GF-D8 (cell line): ENCODE results near the gene SIPA1L3.
"Not testable (repeated sequence)": the region's sequence is repeated elsewhere in the genome, so short reads cannot be mapped to it uniquely, and the experiment has no call there.

Experiments used
- DNase-seq: peaks from one replicate; lab custom pipeline; 2025; lab: John Stamatoyannopoulos, UW

SIPA1L3 gene

DNA sequence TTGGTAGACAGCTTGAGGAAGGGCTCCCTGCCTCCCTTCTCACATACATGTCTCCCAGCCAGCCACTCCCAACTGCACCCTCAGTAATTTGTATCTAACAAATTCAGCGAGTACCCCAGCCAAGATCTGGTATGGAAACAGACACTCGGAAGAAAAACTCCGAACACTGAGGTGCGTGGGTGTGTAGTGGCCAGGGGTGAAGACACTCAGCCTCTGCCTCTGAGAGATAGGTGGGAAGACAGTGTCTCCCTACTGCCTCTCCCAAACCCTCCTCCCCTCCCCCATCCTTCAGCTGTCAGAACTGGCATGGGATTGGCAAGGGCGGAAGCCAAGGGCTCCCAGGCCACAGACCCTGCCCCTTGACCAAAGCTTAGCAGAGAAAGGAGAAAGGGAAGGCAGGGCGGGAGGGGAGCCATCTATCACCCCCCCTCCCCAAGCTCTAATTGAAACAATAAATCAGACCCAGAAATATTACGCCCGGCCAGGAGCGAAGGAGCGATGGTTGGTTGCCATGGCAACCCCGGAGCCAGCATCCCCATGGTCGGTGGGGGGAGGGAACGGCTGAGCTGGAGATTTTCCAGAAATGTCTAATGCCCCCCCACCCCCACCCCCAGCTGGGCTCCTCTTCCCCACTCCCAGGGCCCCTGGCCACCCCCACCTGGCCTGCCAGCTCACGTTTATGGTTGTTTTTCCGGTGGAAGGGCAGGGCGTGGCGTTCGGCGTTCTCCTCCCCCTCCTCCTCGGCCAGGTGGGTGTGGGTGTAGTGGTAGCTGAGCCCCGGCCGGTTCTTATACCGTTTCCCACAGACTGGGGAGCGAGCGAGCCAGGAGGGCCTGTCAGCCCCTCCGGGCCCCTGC lies 310.0 kb downstream of the SIPA1L3 start:
- no peak for DNase-seq

DNA sequence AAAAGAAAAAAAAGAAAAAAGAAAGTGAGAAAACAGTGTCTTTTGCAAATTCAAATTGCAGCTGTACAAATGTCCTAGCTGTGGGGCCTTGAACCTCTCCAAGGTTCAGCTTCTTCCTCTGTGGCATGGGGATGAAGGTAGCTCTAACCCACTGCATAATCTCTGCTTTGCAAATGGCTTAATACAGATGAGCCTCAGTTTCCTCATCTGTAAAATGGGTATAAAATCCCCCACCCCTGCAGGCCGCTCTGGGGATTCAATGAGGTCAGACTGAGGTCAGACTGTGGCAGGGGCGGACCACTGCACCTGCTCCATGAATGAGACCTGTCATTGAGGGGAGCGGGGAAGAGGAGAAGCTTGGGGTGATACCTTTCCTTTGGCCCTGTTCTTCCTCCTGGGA lies 311.2 kb downstream of the SIPA1L3 start:
- no peak for DNase-seq

DNA sequence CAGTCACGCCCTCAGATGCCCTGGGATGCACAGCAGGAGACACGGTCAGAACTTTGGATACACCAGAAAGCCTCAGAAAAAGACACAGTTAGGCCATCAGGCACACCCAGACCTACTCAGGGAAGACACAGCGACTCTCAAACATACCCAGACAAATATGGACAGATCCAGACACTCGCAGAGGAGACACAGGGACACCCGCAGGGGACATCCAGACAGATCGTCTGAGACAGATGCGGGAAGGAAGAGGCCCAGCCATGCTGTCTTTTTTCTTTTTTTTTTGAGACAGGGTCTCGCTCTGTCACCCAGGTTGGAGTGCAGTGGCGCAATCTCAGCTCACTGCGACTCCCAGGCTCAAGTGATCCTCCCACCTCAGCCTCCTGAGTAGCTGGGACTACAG lies 312.2 kb downstream of the SIPA1L3 start:
- DNase-seq, result no peak

DNA sequence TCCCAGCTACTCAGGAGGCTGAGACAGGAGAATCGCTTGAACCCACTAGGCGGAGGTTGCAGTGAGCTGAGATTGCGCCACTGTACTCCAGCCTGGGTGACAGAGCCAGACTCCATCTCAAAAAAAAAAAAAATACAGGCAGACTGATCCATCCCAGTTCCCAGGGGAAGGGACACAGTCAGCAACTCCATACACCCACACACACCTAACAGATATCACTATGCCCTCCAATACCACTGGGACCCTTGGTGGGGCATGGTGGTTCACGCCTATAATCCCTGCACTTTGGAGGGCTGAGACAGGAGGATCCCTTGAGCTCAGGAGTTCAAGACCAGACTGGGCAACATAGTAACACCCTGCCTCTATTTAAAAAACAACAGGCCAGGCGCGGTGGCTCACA lies 314.4 kb downstream of the SIPA1L3 start:
- no peak for DNase-seq

- DNase-seq, result no peak
Observed at GRCh38 chr19:38221919-38222830, 315.2 kb downstream of the SIPA1L3 start.

GRCh38 chr19:38223119-38223523 lies 316.1 kb downstream of the SIPA1L3 start:
- DNase-seq, result no peak

- DNase-seq, result no peak
Observed at GRCh38 chr19:38223617-38224013, 316.6 kb downstream of the SIPA1L3 start.

- DNase-seq, result no peak
Observed at GRCh38 chr19:38224014-38224862, 317.2 kb downstream of the SIPA1L3 start, which contains the start of gene DPF1. Gene DPF1 (minus strand): TSS chr19:38224222. CDS start chr19:38224142, 80 bp downstream.

DNA sequence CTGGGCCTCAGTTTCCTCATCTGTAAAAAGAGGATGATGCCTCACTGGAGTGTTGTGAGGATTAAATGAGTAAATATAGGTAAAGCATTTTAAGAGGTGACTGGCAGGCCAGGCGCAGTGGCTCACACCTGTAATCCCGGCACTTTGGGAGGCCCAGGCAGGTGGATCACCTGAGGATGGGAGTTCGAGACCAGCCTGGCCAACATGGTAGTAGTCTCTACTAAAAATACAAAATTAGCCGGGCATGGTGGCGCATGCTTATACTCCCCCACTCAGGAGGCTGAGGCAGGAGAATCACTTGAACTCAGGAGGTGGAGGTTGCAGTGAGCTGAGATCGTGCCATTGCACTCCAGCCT lies 317.8 kb downstream of the SIPA1L3 start:
- not testable (repeated sequence) for DNase-seq

DNA sequence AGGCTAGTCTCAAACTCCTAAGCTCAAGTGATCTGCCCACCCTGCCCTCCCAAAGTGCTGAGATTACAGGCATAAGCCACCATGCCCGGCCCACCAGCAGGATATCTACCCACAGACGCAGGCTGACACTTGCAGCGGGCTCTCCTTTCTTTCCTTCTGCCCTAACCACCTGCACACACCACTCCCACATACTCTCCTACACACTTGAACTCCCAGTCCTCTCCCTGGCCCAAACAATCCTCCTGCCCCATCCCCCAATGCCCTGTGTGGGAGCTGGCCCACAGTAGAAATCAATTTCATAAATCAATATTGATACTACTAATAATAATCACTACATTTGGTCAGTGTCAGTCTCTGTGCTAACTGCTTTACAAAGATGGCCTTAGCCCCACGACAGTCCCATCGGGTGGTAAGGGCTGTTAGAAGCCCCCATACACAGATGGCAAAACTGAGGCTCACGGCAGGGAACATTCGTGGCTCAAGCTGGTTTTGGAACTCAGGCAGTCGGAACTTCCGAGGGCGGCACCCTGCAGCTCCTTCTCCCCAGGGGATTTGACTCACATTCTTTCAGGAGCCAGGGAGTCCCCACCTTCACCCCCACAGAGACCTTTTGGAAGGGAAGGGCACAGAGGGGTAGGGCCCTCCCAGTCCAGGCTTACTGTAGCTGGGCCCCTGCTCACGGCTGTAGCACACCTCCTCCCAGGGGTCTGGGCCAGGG lies 320.4 kb downstream of the SIPA1L3 start:
- no peak for DNase-seq

- no peak for DNase-seq
Observed at GRCh38 chr19:38228005-38228377, 321.0 kb downstream of the SIPA1L3 start.

- no peak for DNase-seq
Observed at GRCh38 chr19:38228491-38229439, 321.8 kb downstream of the SIPA1L3 start.

GRCh38 chr19:38229585-38230073 lies 322.6 kb downstream of the SIPA1L3 start:
- DNase-seq, result no peak

DNA sequence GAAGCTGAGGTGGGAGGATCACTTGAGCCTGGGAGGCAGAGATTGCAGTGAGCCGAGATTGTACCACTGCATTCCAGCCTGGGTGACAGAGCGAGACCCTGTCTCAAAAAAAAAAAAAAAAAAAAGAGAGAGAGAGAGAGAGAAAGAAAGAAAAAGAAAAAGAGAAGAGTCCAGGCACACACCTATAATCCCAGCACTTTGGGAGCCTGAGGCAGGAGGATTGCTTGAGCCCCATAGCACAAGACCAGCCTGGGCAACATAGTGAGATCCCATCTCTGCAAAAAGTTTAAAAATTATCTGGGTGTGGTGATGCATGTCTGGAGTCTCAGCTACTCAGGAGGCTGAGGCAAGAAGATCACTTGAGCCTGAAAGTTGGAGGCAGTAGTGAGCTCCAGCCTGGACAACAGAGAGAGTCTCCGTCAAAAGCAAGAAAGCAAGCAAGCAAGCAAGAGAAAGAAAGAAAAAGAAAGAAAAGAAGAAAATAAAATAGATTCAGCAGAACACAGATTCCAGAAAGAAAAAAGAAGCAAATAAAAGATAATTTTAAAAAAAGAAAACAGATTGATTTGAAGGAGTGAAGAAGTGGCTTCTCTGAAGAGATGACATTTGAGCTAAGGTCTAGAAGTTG lies 323.6 kb downstream of the SIPA1L3 start:
- DNase-seq, result not testable (repeated sequence)

DNA sequence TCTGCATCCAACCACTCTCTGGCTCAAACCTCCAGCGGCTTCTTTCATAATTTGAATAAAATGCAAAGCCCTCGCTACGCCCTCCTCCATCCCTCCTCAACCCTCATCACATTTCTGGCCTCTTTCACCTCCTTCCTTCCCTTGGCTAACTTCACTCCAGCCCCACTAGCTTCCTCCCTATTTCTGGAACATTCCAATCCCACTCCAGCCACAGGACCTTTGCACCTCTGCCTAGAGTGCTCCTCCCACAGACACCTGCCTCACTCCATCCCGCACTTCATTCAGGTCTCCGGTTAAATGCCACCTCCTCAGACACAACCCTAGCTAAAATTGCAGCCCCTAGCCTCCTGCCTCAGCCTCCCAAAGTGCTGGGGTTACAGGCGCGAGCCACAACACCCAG lies 324.9 kb downstream of the SIPA1L3 start:
- DNase-seq, result no peak

GRCh38 chr19:38233740-38234251 lies 326.8 kb downstream of the SIPA1L3 start:
- DNase-seq, result peak; percentile 27

- no peak for DNase-seq
Observed at GRCh38 chr19:38234615-38235014, 327.6 kb downstream of the SIPA1L3 start.

DNA sequence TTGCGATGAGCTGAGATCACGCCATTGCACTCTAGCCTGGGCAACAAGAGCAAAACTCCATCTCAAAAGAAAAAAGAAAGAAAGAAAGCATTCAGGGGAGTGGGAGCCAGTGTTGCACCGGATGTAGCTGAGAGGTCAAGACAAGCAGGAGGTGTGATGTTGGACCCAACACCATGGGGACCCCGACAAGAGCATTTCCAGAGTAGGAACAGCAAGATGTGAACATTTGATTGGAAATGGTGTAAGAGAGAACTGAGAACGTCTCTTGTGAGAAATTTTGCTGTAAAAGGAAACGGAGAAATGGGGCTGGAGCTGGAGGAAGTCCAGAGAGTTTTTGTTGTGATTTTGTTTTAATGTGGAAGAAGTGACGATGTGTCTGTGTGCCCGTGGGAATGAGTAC lies 332.8 kb downstream of the SIPA1L3 start:
- DNase-seq, result no peak

- DNase-seq, result no peak
Observed at GRCh38 chr19:38243279-38243673, 336.3 kb downstream of the SIPA1L3 start.
